Vagina (tissue), 2 donors: ENCODE measurements around the gene ALS2. TPM values are rescaled to one million over a fixed set of nuclear protein-coding genes. Genes with fewer than 3 reads are reported as not detected.

Experiments
- DNase-seq, 2 donors: peaks; one replicate each; pipeline ENCODE4 v3.0.0-alpha.2; 2017; ENCODE audit errors: extremely low spot score in 2 of 2
- H3K27ac ChIP-seq: fragments of 200-600 bp; sonication (generic); one replicate; pipeline ENCODE4 v1.5.1; 2019
- H3K27me3 ChIP-seq: fragments of 200-600 bp; sonication (generic); one replicate; pipeline ENCODE4 v1.5.1; 2019
- H3K36me3 ChIP-seq, 2 donors: fragments of 200-600 bp; sonication (generic); one replicate each; pipeline ENCODE4 v1.5.1; 2017 to 2019
- H3K4me1 ChIP-seq: fragments of 200-600 bp; sonication (generic); one replicate; pipeline ENCODE4 v1.5.1; 2019
- H3K4me3 ChIP-seq, 2 donors: fragments of 200-600 bp; sonication (generic); 1 replicate in 1 of 2; 2 replicates in 1 of 2; pipeline ENCODE4 v1.5.1; 2016 to 2019
- H3K9me3 ChIP-seq: fragments of 200-600 bp; sonication (generic); one replicate; pipeline ENCODE4 v1.5.1; 2019
- CTCF ChIP-seq, 3 experiments: fragments of 450-650 bp in 2 of 3; fragments of 200-600 bp in 1 of 3; sonication (generic) in 1 of 3; IDR thresholded peaks; one replicate each; pipeline ENCODE4 v1.5.1; 2017 to 2019; ENCODE audit warnings: antibody characterized with exemption in 3 of 3, mild to moderate bottlenecking in 2 of 3, moderate library complexity in 2 of 3
- POLR2A ChIP-seq, 2 donors: fragments of 450-650 bp; IDR thresholded peaks; one replicate each; pipeline ENCODE4 v1.6.1; 2017; ENCODE audit warnings: antibody characterized with exemption in 2 of 2, mild to moderate bottlenecking in 2 of 2, moderate library complexity in 2 of 2
- POLR2AphosphoS5 ChIP-seq, 2 donors: sonication (generic); formaldehyde crosslinking; IDR thresholded peaks; one replicate each; pipeline ENCODE4 v1.9.0; 2017; ENCODE audit warnings: antibody characterized with exemption in 2 of 2, mild to moderate bottlenecking in 2 of 2, low read depth in 1 of 2; ENCODE audit not compliant: insufficient read depth in 1 of 2
- intact Hi-C: fragments of 100-400 bp; cut with DNase I; formaldehyde crosslinking; loops from one replicate; pipeline ENCODE4 v1.15.1; 2023
- total RNA-seq: library from RNA; depleted of rRNA; stranded (reverse); fragments of >200 nt; gene quantifications from one replicate; pipeline ENCODE4 v1.2.3, GENCODE V29; 2016

Gene ALS2
- total RNA-seq, 1 donor from 2014 or later: 9.3 TPM

GRCh38 chr2:201661366-201661765, 119.4 kb downstream of the ALS2 start:
- intact Hi-C loops: no loop called here
- H3K4me3 ChIP-seq: no peak overlapping the region
- no peak overlapping the region for H3K27ac ChIP-seq
- no peaks in the 10 kb centered on the region for H3K27me3 ChIP-seq
- H3K36me3 ChIP-seq: no peaks in the 10 kb centered on the region
- TF ChIP-seq CTCF (IDR thresholded peaks at IDR 0.05) (no peak), POLR2AphosphoS5 (IDR thresholded peaks at IDR 0.05; ENCODE audit: insufficient read depth in 1 of 2, low read depth in 1 of 2) (no peak), POLR2A (IDR thresholded peaks at IDR 0.05) (no peak)
- no peaks in the 10 kb centered on the region for H3K9me3 ChIP-seq
- no peak for DNase-seq
- H3K4me1 ChIP-seq: no peaks in the 10 kb centered on the region

- Histone ChIP-seq H3K36me3 (no peaks in the 10 kb centered on the region), H3K27ac (no peak overlapping the region), H3K9me3 (no peaks in the 10 kb centered on the region), H3K4me3 (no peak overlapping the region), H3K4me1 (no peaks in the 10 kb centered on the region), H3K27me3 (no peaks in the 10 kb centered on the region)
- intact Hi-C loops: no loop called here
- TF ChIP-seq CTCF (IDR thresholded peaks at IDR 0.05) (no peak), POLR2AphosphoS5 (IDR thresholded peaks at IDR 0.05; ENCODE audit: insufficient read depth in 1 of 2, low read depth in 1 of 2) (no peak), POLR2A (IDR thresholded peaks at IDR 0.05) (no peak)
- no peak for DNase-seq
Measured at GRCh38 chr2:201660293-201660895, 120.3 kb downstream of the ALS2 start.

GRCh38 chr2:201656740-201657139, 124.0 kb downstream of the ALS2 start:
- no peak for TF ChIP-seq POLR2A (IDR thresholded peaks at IDR 0.05)
- H3K27ac ChIP-seq: no peak overlapping the region
- H3K9me3 ChIP-seq: no peaks in the 10 kb centered on the region
- no peak for DNase-seq
- no peaks in the 10 kb centered on the region for H3K27me3 ChIP-seq
- no peaks in the 10 kb centered on the region for H3K36me3 ChIP-seq
- intact Hi-C loops: no loop called here
- peaks cover 5% of the 10 kb centered on the region for H3K4me1 ChIP-seq
- no peak overlapping the region for H3K4me3 ChIP-seq

- Histone ChIP-seq H3K27me3 (no peaks in the 10 kb centered on the region), H3K27ac (no peak overlapping the region), H3K36me3 (no peaks in the 10 kb centered on the region), H3K4me1 (peaks cover 5% of the 10 kb centered on the region), H3K9me3 (no peaks in the 10 kb centered on the region), H3K4me3 (no peak overlapping the region)
- intact Hi-C loops: no loop called here
- DNase-seq: no peak
- TF ChIP-seq CTCF (IDR thresholded peaks at IDR 0.05) (no peak), POLR2A (IDR thresholded peaks at IDR 0.05) (no peak), POLR2AphosphoS5 (IDR thresholded peaks at IDR 0.05; ENCODE audit: insufficient read depth in 1 of 2, low read depth in 1 of 2) (no peak)
Measured at GRCh38 chr2:201656102-201656501, 124.6 kb downstream of the ALS2 start.

- H3K27me3 ChIP-seq: no peaks in the 10 kb centered on the region
- no peak overlapping the region for H3K27ac ChIP-seq
- H3K4me3 ChIP-seq: no peak overlapping the region
- TF ChIP-seq POLR2A (IDR thresholded peaks at IDR 0.05) (no peak), CTCF (IDR thresholded peaks at IDR 0.05) (no peak), POLR2AphosphoS5 (IDR thresholded peaks at IDR 0.05; ENCODE audit: insufficient read depth in 1 of 2, low read depth in 1 of 2) (no peak)
- H3K4me1 ChIP-seq: peaks cover 5% of the 10 kb centered on the region
- intact Hi-C loops: no loop called here
- no peaks in the 10 kb centered on the region for H3K9me3 ChIP-seq
- no peaks in the 10 kb centered on the region for H3K36me3 ChIP-seq
- DNase-seq: no peak
Measured at GRCh38 chr2:201654616-201655384, 125.9 kb downstream of the ALS2 start.
